HEK293T (cell line): ENCODE results near the gene NAA16.

ENCODE experiments used
- CTCF ChIA-PET: fragments of 350-600 bp; formaldehyde crosslinking; extraction: SDS; loops from one replicate; lab custom pipeline; 2021; ENCODE audit warnings: antibody characterized with exemption, inconsistent platforms; lab: Yijun Ruan, JAX
- POLR2A ChIA-PET: fragments of 350-600 bp; formaldehyde crosslinking; extraction: SDS; loops from one replicate; lab custom pipeline; 2020; ENCODE audit warnings: antibody characterized with exemption, inconsistent platforms; lab: Yijun Ruan, JAX
- DNase-seq: peaks from one replicate; pipeline ENCODE4 v3.0.0; 2012; ENCODE audit warnings: mixed read lengths; ENCODE audit errors: extremely low spot score
- ARNT ChIP-seq: fragments of 450-650 bp; IDR thresholded peaks from 2 replicates; pipeline ENCODE4 v1.6.1; 2017; ENCODE audit warnings: mild to moderate bottlenecking
- BHLHE40 ChIP-seq: fragments of 450-650 bp; IDR thresholded peaks from 2 replicates; pipeline ENCODE4 v1.6.1; 2016; ENCODE audit warnings: mild to moderate bottlenecking, moderate library complexity, borderline replicate concordance
- CTBP1 ChIP-seq: fragments of 450-650 bp; IDR thresholded peaks from 2 replicates; pipeline ENCODE4 v1.6.1; 2016; ENCODE audit warnings: borderline replicate concordance
- ELF4 ChIP-seq: fragments of 450-650 bp; IDR thresholded peaks from 2 replicates; pipeline ENCODE4 v1.6.1; 2017; ENCODE audit warnings: antibody characterized with exemption
- FOXA1 ChIP-seq: fragments of 450-650 bp; IDR thresholded peaks from 2 replicates; pipeline ENCODE4 v1.6.1; 2016; ENCODE audit warnings: mild to moderate bottlenecking
- FOXK2 ChIP-seq: fragments of 450-650 bp; IDR thresholded peaks from 2 replicates; pipeline ENCODE4 v1.6.1; 2016; ENCODE audit warnings: mild to moderate bottlenecking
- FOXM1 ChIP-seq: fragments of 450-650 bp; IDR thresholded peaks from 2 replicates; pipeline ENCODE4 v1.6.1; 2017; ENCODE audit warnings: mild to moderate bottlenecking, borderline replicate concordance
- HDGF ChIP-seq: fragments of 450-650 bp; IDR thresholded peaks from 2 replicates; pipeline ENCODE4 v1.6.1; 2017; ENCODE audit warnings: antibody characterized with exemption, borderline replicate concordance
- L3MBTL2 ChIP-seq: fragments of 450-650 bp; conservative IDR thresholded peaks from 2 replicates; pipeline ENCODE4 v1.6.1; 2016; ENCODE audit warnings: mild to moderate bottlenecking
- LEF1 ChIP-seq: fragments of 450-650 bp; IDR thresholded peaks from 2 replicates; pipeline ENCODE4 v1.6.1; 2017; ENCODE audit warnings: mild to moderate bottlenecking, borderline replicate concordance
- NFRKB ChIP-seq: fragments of 450-650 bp; IDR thresholded peaks from 2 replicates; pipeline ENCODE4 v1.6.1; 2016; ENCODE audit warnings: mild to moderate bottlenecking, moderate library complexity
- SP1 ChIP-seq: fragments of 450-650 bp; IDR thresholded peaks from 2 replicates; pipeline ENCODE4 v1.6.1; 2017
- SUZ12 ChIP-seq: fragments of 450-650 bp; IDR thresholded peaks from 2 replicates; pipeline ENCODE4 v1.6.1; 2016; ENCODE audit warnings: mild to moderate bottlenecking
- TARDBP ChIP-seq: fragments of 450-650 bp; IDR thresholded peaks from 2 replicates; pipeline ENCODE4 v1.6.1; 2016
- ZNF384 ChIP-seq: fragments of 450-650 bp; IDR thresholded peaks from 2 replicates; pipeline ENCODE4 v1.6.1; 2016
- TF ChIP-seq, protein P1 (sequence below): fragments of 450-650 bp; IDR thresholded peaks from 2 replicates; pipeline ENCODE4 v1.6.1; 2016

Gene NAA16

DNA sequence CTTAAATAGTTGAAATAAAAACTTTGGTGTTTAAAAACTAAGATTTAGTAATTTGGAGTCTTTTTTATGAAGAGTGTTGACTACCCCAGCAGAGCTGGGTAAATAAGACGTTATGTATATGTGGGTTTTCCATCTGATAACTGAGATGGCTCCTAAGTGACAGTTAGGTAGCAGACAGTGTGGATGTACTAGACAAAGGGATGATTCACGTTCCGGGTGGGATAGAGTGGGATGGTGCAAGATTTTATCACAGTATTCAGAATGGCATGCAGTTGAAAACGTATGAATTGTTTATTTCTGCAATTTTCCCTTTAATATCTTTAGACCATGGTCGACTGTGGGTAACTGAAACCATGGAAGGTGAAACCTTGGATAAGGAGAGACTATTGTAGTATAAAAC, 50.4 kb downstream of the NAA16 start:
- TF ChIP-seq HDGF (no peak), SP1 (no peak), FOXK2 (no peak), NFRKB (no peak), L3MBTL2 (no peak), LEF1 (no peak), ARNT (no peak)
- CTCF ChIA-PET = no interaction called here
- DNase-seq = no peak

DNA sequence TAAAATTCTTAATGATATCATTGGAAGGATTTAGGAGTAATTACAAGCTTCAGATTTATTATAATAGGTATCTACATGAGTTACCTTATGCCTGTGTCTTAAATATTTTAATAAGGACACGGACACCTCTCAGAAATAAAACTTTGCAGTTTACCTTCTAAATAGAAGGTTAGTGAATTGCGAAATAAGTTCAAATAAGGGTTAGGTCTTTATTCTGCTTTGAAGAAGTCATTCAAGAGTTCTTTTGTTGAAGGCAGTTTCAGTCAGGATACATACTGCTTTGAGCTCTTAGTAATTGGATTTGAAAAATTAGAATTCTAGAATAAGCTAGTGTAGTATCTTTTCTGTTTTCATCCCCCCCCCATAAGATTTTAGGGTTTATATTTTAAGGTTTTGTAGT, 53.0 kb downstream of the NAA16 start:
- POLR2A ChIA-PET = no interaction called here
- CTCF ChIA-PET = no interaction called here
- DNase-seq = no peak
- TF ChIP-seq ZNF384 (no peak), ELF4 (no peak), L3MBTL2 (no peak), SUZ12 (no peak), HDGF (no peak), TARDBP (no peak), ARNT (no peak), LEF1 (no peak), NFRKB (no peak), FOXA1 (no peak), BHLHE40 (no peak)
- TF ChIP-seq, protein P1, sequence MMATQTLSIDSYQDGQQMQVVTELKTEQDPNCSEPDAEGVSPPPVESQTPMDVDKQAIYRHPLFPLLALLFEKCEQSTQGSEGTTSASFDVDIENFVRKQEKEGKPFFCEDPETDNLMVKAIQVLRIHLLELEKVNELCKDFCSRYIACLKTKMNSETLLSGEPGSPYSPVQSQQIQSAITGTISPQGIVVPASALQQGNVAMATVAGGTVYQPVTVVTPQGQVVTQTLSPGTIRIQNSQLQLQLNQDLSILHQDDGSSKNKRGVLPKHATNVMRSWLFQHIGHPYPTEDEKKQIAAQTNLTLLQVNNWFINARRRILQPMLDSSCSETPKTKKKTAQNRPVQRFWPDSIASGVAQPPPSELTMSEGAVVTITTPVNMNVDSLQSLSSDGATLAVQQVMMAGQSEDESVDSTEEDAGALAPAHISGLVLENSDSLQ = no peak

More for the DNA sequence above, 50.4 kb downstream of the NAA16 start:
- POLR2A ChIA-PET = no interaction called here

DNA sequence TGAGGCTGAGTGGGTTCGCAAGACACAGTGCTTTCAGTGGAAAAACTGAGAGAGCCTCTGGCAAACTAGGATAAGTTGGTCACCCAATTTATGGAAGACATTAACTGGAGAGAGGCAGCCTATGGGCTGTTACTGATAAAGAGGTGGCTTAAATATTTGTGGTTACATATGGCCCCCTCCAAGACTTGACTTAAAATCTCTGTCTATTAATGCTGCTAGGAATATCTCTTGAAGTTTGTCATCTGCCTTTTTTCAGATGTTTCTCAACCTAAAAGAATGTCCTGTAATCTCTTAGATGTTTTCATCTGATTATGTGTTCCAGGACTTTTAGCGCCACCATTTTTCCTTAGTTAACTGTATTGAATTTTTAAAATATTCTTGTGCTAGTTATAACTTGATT, 54.6 kb downstream of the NAA16 start:
- POLR2A ChIA-PET = no interaction called here
- CTCF ChIA-PET = no interaction called here
- TF ChIP-seq NFRKB = no peak
- TF ChIP-seq ARNT = no peak
- no peak for TF ChIP-seq FOXK2
- no peak for TF ChIP-seq FOXM1
- no peak for TF ChIP-seq HDGF
- no peak for TF ChIP-seq LEF1
- TF ChIP-seq ZNF384 = no peak
- TF ChIP-seq SP1 = no peak
- no peak for TF ChIP-seq SUZ12
- DNase-seq = no peak

DNA sequence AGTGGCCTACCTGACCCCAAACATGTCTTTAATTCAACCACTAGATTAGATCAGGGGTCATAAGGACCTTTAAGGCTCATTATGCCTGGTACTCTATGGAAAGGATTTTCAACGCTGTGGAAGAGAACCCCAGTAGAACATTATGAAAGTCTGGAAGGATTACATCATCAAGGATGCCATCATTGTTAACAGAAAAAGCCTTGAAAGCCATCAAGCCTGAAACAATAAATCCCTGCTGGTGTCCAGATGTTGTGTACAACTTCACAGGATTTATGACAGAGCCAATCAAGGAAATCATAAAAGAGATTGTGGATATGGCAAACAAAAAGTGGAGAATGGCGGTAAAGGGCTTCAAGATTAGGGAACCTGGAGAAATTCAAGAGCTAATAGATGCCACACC, 59.7 kb downstream of the NAA16 start:
- no peak for TF ChIP-seq ZNF384
- TF ChIP-seq SP1 = no peak
- TF ChIP-seq BHLHE40 = no peak
- TF ChIP-seq FOXA1 = no peak
- no peak for TF ChIP-seq CTBP1
- no peak for TF ChIP-seq ELF4
- TF ChIP-seq FOXM1 = no peak
- TF ChIP-seq NFRKB = no peak
- no peak for TF ChIP-seq LEF1
- ChIA-PET CTCF (no interaction called here), POLR2A (no interaction called here)
- no peak for DNase-seq

DNA sequence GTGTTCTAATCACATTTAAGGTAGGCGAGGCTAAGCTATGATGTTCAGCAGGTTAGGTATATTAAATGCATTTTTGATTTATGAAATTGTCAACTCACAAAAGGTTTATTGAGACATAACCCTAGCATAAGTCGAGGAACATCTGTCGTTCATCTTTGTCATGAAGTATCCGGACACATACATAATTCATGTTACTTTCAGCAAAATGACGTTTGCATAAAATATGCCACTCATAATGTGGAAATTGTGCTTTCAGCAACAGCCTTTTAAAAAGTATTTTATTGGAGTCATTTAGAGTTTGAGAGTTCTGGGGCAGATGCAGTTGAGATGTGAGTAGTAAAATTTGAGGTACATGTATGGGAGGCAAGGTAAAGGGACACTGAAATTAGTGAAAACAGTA, 66.4 kb downstream of the NAA16 start:
- ChIA-PET POLR2A (no interaction called here), CTCF (no interaction called here)
- TF ChIP-seq LEF1 = no peak
- no peak for DNase-seq

DNA sequence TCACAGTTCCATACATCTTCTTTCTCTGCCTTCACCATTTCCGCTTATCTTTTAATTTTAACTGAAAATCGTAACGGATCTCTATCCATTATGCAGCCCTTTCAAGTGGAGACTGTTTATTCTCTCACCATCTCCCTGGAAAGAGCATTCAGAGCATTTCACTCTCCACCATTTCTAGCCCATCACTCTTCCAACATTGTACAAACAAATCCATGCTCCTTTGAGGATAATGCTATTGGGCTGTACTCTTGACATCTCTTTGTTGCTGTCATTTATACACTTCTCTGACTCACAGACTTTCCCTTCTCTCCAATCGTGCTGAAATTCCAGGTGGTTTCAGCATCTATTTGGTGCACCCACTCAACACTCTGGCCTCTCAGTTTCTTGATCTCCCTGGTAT, 71.4 kb downstream of the NAA16 start:
- no peak for TF ChIP-seq ARNT
- TF ChIP-seq SP1 = no peak
- no peak for TF ChIP-seq HDGF
- ChIA-PET POLR2A (no interaction called here), CTCF (no interaction called here)
- DNase-seq = no peak

DNA sequence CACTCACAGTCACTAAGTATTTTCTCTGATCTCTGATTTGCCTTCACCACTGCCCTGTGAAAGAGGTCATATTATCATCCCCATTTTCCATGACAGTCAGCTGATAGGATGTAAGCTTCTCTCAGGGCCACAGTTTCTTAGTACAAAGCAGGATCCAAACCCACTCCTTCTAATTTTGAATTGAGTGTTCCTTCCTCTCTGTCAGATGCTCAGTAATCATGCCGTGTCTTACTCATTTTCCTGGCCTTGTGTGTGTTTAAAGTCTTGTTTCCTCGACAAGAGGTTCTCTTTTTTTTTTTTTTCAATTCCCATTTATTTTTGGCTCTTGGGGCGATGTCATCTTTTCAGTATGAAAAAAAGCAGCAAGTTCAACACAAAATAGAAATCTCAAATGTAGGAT, 72.3 kb downstream of the NAA16 start:
- CTCF ChIA-PET = no interaction called here
- TF ChIP-seq CTBP1 (no peak), NFRKB (no peak), FOXA1 (no peak), HDGF (no peak), TARDBP (no peak), ARNT (no peak), FOXK2 (no peak), FOXM1 (no peak), BHLHE40 (no peak), L3MBTL2 (no peak), ZNF384 (no peak)
- TF ChIP-seq, protein P1 = no peak
- DNase-seq = no peak
- POLR2A ChIA-PET = no interaction called here

DNA sequence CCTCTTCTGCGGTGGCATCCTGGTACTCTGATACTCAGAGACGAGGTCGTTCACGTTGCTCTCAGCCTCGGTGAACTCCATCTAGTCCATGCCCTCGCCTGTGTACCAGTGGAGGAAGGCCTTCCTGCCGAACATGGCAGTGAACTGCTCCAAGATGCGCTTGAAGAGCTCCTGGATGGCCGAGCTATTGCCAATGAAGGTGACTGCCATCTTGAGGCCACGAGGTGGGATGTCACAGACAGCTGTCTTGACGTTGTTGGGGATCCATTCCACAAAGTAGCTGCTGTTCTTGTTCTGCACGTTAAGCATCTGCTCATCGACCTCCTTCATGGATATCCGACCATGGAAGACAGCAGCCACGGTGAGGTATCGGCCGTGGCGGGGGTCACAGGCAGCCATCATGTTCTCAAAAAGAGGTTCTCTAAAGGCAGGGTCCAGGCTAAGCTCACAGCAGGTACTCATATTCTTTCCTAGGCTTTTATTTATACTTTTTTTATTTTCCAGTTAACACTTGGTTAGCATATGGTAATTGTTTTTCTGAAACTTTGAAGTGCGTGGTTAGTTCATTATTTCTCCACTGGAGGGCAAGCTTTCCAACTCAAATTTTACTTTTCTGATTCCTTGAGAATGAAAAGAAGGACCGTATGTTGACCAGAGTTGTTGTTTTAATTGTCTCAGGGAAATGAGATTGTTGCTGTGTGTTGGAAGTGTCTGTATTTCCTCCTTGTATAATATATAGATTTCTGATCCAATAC, 73.9 kb downstream of the NAA16 start:
- peak; percentile 13 for DNase-seq
- TF ChIP-seq HDGF (no peak), FOXM1 (no peak), BHLHE40 (no peak), NFRKB (no peak)
- ChIA-PET POLR2A (no interaction called here), CTCF (no interaction called here)
